Kidney epithelial cell (primary cell): Measurements from ENCODE around the gene TNFSF9. TPM values are rescaled to one million over a fixed set of nuclear protein-coding genes. Genes with fewer than 3 reads are reported as not detected.

ENCODE experiments used
- DNase-seq: peaks from one replicate; pipeline ENCODE4 v3.0.0-alpha.2; 2010; ENCODE audit warnings: low read depth
- H3K27me3 ChIP-seq: 2 replicates; pipeline ENCODE4 v1.6.0; 2011; ENCODE audit warnings: low read length; ENCODE audit not compliant: control insufficient read depth, insufficient read depth
- H3K36me3 ChIP-seq: 2 replicates; pipeline ENCODE4 v1.5.1; 2011; ENCODE audit warnings: low read length; ENCODE audit not compliant: control insufficient read depth, insufficient read depth
- H3K4me3 ChIP-seq: 2 replicates; pipeline ENCODE4 v1.5.1; 2011; ENCODE audit warnings: low read depth, mild to moderate bottlenecking, control low read depth, low read length
- total RNA-seq: library from RNA; depleted of rRNA; stranded (reverse); fragments of >200 nt; gene quantifications from 2 replicates; pipeline ENCODE4 v1.2.3, GENCODE V29; 2015
- TF ChIP-seq, protein P1 (sequence below): IDR thresholded peaks from 2 replicates; pipeline ENCODE4 v1.5.1; 2011; ENCODE audit warnings: mild to moderate bottlenecking, moderate library complexity, low read length, control low read depth, inconsistent platforms; ENCODE audit not compliant: insufficient read depth, poor library complexity, severe bottlenecking

TNFSF9 gene
- total RNA-seq, 1 donor from 2014 or later = 8.9 TPM

DNA sequence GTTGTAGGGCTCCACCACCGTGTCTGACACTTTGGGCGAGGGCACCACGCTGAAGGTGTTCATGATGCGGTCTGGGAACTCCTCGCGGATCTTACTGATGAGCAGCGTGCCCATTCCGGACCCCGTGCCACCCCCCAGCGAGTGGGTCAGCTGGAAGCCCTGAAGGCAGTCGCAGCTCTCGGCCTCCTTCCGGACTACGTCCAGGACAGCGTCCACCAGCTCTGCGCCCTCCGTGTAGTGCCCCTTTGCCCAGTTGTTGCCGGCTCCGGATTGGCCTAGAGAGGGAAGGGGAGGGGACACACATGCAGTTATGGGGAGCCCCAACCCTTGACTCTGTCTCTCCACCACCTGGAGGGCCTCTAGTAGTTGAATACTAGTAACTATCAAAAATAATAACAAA, 34.9 kb upstream of the TNFSF9 start:
- no peak for DNase-seq
- no peak overlapping the region for H3K4me3 ChIP-seq
- TF ChIP-seq, protein P1, sequence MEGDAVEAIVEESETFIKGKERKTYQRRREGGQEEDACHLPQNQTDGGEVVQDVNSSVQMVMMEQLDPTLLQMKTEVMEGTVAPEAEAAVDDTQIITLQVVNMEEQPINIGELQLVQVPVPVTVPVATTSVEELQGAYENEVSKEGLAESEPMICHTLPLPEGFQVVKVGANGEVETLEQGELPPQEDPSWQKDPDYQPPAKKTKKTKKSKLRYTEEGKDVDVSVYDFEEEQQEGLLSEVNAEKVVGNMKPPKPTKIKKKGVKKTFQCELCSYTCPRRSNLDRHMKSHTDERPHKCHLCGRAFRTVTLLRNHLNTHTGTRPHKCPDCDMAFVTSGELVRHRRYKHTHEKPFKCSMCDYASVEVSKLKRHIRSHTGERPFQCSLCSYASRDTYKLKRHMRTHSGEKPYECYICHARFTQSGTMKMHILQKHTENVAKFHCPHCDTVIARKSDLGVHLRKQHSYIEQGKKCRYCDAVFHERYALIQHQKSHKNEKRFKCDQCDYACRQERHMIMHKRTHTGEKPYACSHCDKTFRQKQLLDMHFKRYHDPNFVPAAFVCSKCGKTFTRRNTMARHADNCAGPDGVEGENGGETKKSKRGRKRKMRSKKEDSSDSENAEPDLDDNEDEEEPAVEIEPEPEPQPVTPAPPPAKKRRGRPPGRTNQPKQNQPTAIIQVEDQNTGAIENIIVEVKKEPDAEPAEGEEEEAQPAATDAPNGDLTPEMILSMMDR = no peak
- no peaks in the 10 kb centered on the region for H3K27me3 ChIP-seq
- H3K36me3 ChIP-seq = no peaks in the 10 kb centered on the region

DNA sequence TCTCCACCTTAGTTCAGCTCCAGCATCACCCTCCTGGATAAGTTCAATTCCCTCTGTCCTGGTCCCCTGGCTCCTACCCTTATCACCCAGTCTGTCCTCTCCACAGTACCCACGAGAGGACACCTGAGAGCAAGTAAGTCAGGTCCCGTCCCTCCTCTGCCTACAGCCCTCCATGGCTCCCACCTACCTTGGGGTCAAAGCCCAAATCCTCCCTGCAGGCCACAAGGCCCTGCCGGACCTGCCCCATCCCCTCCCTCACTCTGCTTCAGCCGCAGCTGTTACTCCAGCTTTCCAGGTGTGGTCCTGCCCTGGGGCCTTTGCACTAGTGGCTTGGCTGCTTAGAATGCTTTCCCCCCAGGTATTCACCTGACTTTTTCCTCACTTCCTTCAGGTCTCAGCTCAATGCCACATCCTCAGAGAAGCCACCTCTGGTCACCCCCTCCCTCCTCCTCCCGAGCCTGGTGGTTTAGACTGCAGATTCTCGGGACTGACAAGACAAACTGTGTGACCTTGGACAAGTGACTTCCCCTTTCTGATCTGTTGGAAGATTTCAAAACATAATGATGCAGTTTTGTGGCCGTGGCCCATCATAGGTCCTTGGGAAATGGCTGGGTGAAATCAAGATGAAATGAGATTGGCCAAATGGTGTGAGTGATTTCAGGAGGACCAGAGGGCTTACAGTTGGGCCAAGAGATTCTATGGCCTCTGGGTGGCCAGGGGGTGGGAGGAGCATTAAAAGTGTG, 32.4 kb upstream of the TNFSF9 start:
- TF ChIP-seq, protein P1 = no peak
- no peak for DNase-seq
- H3K36me3 ChIP-seq = no peaks in the 10 kb centered on the region
- no peak overlapping the region for H3K4me3 ChIP-seq
- peaks cover 15% of the 10 kb centered on the region for H3K27me3 ChIP-seq

DNA sequence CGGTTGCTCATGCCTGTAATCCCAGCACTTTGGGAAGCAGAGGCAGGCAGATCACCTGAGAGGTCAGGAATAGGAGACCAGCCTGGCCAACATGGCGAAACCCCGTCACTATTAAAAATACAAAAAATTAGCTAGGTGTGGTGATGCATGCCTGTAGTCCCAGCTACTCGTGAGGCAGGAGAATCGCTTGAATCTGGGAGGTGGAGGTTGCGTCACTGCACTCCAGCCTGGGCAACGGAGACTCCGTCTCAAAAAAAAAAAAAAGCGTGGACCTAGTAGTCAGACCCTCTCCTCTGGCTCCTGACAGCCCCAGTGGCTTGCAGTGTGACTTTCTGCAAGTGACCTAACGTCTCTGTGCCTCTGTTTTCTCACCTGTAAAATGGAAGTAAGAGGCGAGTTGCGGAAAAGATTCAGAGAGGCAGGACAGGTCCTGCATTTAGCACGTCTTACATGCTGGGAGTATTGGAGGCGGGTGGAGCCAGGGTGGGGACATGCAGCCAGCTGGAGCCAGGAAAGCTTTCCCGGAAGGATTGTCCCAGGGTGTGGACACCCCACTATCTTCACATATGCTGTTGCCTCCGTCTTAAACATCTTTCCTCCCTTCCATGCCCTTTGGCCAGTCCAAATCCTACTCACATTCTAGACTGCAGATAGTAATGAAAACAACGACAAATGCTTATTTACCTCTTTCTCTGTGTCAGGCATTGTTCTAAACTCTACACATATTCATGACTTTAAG, 31.6 kb upstream of the TNFSF9 start:
- Histone ChIP-seq H3K36me3 (no peaks in the 10 kb centered on the region), H3K4me3 (no peak overlapping the region), H3K27me3 (peaks cover 15% of the 10 kb centered on the region)
- no peak for DNase-seq
- TF ChIP-seq, protein P1 = no peak

DNA sequence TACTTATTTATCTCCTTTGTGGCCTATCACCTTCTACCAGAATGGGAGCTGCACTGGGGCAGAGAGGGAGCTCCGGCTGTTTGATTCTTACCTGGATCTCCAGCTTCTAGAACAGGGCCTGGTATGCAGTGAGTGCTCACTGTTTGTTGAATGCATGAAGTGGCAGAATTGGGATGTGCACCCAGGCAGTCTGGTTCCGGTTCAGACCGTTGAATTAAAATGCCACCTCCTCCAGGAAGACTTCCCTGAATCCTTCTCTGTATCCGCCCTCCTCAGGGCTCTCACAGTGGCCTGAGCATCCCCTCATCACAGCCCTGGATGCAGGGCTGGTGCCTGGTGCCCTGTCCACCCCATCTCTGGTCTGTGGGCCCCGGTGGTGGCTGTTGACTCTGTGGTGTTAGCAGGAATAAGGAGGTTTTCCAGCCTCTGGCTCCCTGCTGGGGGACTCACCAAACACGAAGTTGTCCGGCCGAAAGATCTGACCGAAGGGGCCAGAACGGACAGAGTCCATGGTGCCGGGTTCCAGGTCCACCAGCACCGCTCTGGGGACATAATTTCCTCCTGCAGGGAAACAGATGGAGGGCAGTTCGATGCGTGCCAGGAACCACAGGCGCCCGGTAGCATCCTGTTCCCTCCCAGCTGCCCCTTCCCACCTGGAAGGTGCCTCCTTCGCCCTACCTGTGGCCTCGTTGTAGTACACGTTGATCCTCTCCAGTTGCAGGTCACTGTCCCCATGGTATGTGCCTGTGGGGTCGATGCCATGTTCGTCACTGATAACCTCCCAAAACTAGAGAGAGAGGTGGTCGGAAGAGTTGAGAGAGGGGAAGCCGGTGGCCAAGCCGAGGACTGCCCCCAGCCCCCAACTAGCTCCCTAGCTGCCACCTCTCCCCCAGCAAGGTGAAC, 29.7 kb upstream of the TNFSF9 start:
- no peak for DNase-seq
- Histone ChIP-seq H3K27me3 (peaks cover 15% of the 10 kb centered on the region), H3K36me3 (no peaks in the 10 kb centered on the region), H3K4me3 (peak overlapping the region; percentile 57)
- TF ChIP-seq, protein P1 = no peak

DNA sequence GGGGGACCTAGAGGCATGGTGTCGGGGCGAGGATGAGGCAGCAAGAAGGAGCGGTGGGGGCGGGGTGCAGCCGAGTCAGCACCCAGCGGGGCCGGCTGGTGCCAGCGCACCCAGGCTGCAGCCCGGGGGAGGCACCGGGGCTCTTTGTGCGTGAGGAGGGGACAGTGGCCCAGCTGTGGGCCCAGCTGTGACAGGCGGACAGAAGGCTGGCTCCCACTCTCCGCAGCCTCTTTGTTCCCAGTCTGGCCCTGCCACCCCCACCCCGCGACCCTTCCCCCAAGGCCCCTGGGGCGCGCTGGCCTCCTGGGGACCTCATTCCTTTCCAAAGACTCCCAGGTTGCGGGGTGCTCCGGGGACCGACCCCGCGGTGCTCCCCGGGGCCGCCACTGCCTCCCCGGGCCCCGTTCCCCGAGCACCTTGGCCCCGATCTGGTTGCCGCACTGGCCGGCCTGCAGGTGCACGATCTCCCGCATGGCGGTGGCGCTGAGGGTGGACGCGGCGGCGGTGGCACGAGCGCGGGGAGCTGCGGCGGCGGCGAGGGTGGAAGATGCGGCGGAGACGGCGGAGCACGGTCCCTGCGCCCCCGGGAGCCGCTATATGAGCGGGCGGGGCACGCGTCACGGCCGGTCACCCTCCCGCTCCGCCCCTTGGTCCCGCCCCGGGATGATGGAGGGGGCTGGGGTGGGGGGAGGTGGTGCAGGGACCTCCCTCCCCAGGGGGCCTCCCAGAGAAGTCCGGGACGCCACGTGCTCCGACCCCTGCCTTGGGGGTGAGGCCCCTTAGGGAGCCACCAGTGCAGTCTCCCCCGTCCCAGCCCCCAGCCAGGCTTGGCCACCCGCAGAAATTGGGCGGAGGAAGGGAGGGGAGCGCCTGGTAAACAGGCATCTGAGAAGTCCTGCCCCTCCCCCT, 28.8 kb upstream of the TNFSF9 start, which contains the start of gene TUBB4A:
TUBB4A (minus strand) TSS at position 570 of the 909 bp plus-strand sequence; CDS start at position 473, 97 bp downstream.
- no peaks in the 10 kb centered on the region for H3K36me3 ChIP-seq
- TF ChIP-seq, protein P1 = no peak
- no peak for DNase-seq
- peak within 1 kb of the TSS; percentile 57 for H3K4me3 ChIP-seq
- H3K27me3 ChIP-seq = peaks cover 15% of the 10 kb centered on the region
